HAP-1 (cell line): ENCODE results near the gene CAMK2B.
A peak's percentile ranks its signal among the peaks of the same experiment; 100 is the strongest.

Source experiments
- DNase-seq, 2 experiments: peaks; one replicate each; pipeline ENCODE4 v3.0.0-alpha.2; 2016 to 2020; ENCODE audit warnings: low spot score in 2 of 2
- H3K27me3 ChIP-seq: fragments of 250-450 bp; sonication (Bioruptor Pico); 2 replicates; pipeline ENCODE4 v1.5.1; 2020; ENCODE audit warnings: low read depth, mild to moderate bottlenecking, moderate library complexity
- H3K36me3 ChIP-seq: fragments of 250-450 bp; sonication (Bioruptor Pico); replicated peaks from 2 replicates; pipeline ENCODE4 v1.5.1; 2020; ENCODE audit warnings: mild to moderate bottlenecking
- H3K4me1 ChIP-seq: fragments of 250-450 bp; sonication (Bioruptor Pico); 2 replicates; pipeline ENCODE4 v1.5.1; 2020; ENCODE audit warnings: mild to moderate bottlenecking
- H3K4me3 ChIP-seq: fragments of 250-450 bp; sonication (Bioruptor Pico); 2 replicates; pipeline ENCODE4 v1.5.1; 2020; ENCODE audit warnings: mild to moderate bottlenecking, moderate library complexity
- H3K9me3 ChIP-seq: fragments of 250-450 bp; sonication (Bioruptor Pico); 2 replicates; pipeline ENCODE4 v1.5.1; 2020; ENCODE audit warnings: mild to moderate bottlenecking, moderate library complexity
- in situ Hi-C: fragments of 300-500 bp; cut with MboI; formaldehyde crosslinking; loops from 3 replicates; pipeline ENCODE4 v1.14.3; 2020; ENCODE audit warnings: low sequenced_read_pairs, inconsistent platforms, mixed read lengths

The CAMK2B gene

DNA sequence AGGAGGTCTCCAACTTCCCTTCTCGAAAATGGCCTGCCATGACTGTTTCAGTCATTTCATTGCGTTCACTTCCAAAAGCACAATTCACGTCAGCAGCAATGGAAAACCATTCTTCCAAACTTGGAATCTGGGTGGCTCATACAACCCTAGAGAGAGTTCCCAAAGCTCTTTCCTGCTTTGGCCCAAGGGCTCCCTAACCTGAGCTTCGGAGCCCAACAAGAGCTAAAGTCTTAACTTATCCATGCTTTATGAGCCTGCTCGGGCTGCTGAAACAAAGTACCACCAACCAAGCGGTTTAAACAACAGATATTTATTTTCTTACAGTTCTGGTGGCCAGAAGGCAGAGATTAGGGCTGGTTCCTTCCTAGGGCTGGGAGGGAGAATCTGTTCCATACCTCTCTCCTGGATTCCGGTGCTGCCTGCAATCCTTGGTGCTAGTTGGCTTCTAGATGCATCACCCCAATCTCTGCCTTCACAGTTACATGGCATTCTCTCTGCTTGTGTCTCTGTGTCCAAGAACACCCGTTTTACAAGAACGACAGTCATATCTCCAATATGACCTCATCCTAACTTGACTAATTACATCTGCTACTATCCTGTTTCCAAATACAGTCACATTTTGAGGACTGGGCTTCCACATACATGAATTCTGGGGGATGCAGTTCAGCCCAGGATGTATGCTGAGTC lies 33.5 kb downstream of the CAMK2B start:
- in situ Hi-C loops, result no loop called here
- Histone ChIP-seq H3K4me3 (no peak overlapping the region), H3K27me3 (peaks cover 48% of the 10 kb centered on the region), H3K4me1 (no peaks in the 10 kb centered on the region), H3K36me3 (no peaks in the 10 kb centered on the region), H3K9me3 (no peaks in the 10 kb centered on the region)
- DNase-seq, result no peak

DNA sequence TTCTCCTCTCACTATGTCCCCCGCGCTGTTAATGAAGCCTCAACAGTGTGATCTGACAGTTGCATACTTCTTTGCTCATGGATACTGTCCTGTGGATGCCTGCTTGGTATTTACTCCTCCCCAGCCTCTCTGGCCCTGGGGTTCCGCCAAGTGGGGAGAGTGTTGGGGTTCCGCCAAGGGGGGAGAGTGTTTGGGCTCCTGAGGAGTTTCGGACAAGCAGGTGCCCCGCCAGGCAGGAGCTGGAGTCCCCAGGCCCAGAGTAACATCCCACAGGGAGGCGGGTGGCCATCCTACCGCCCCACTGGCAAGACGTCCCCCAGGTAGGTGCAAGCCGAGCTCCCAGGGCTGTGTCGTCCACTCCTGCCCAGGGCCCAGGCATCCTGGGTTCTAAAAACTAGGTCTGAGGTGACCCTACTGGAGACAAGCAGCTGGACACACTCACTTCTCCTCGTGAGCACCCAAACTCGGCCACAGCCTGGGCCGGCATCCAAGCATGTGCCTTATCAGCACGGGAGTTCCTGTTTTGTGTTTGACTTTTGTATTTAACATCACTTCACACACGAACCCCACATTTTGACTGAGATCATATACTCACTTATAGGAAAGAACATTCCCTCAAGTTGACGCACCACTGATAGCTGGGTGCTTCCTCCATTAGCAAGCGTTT lies 34.2 kb downstream of the CAMK2B start:
- no peaks in the 10 kb centered on the region for H3K4me1 ChIP-seq
- no peaks in the 10 kb centered on the region for H3K36me3 ChIP-seq
- peak in 1 of 2 experiments; percentile 3 for DNase-seq
- no peaks in the 10 kb centered on the region for H3K9me3 ChIP-seq
- no peak overlapping the region for H3K4me3 ChIP-seq
- H3K27me3 ChIP-seq, result peaks cover 41% of the 10 kb centered on the region
- in situ Hi-C loops, result no loop called here

DNA sequence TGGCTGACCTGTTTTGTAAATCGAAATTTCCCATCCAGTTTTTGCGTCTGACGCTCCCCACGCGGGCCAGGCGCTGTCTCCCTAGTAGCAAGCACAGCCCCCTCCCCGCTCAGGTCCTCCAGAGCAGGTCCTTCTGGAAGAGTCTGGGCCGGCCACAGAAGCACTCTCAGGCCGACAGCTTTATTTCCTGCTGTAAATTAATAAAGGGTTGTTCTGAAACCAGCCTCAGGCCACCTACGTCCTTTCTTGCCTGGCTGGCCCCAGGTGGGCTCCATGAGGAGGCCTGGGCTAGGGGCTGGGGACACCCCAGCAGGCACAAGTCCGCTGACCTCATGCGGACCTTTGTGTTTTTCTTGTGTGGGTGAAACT lies 35.2 kb downstream of the CAMK2B start:
- Histone ChIP-seq H3K36me3 (no peaks in the 10 kb centered on the region), H3K4me3 (no peak overlapping the region), H3K4me1 (no peaks in the 10 kb centered on the region), H3K9me3 (no peaks in the 10 kb centered on the region), H3K27me3 (peaks cover 36% of the 10 kb centered on the region)
- peak in 1 of 2 experiments; percentile 3 for DNase-seq
- in situ Hi-C loops, result no loop called here

DNA sequence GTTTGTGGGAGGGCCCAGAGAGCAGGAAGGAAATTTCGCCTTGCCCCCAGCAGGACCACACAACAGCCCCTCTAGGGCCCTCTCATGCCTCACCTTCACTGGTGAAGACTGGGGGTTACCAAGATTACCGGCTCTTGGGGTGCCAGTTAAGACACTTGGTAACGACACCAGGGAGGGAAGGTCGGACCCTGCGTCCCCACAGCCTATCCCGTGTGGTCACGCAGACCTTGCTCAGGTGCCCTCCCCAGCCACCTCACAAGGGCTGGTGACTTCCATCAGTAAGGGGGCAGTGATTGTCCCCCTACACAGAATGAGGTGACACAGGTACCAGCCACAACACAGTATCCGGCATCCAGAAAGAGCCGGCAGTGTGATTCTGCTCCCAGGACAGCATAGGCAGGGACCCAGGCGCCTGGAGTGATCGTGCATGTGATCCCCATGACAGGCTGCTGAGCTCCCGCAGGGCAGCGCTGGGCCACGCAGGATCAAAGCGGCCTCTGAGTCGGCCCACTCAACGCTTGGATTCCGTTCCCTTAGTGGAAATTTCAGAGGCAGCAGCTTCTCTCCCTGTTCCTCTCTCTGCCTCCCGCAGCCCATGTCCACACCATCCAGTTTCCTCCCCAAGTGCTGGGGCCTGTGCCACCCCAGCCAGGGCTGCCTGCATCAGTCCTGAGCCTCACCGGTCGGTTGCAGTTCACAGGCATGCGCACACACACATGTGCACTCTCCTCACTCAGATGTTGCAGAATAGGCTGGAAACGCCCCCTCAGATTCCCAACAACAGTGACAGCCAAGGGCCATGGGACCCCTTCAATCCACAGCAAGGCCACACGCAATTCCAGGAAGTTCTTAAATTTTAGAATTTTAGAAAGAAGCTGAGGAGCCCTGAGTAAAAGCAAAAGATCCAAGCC lies 35.8 kb downstream of the CAMK2B start:
- DNase-seq, result peak in 1 of 2 experiments; percentile 4
- H3K4me3 ChIP-seq, result no peak overlapping the region
- no peaks in the 10 kb centered on the region for H3K36me3 ChIP-seq
- in situ Hi-C loops, result no loop called here
- peaks cover 31% of the 10 kb centered on the region for H3K27me3 ChIP-seq
- no peaks in the 10 kb centered on the region for H3K4me1 ChIP-seq
- H3K9me3 ChIP-seq, result no peaks in the 10 kb centered on the region

DNA sequence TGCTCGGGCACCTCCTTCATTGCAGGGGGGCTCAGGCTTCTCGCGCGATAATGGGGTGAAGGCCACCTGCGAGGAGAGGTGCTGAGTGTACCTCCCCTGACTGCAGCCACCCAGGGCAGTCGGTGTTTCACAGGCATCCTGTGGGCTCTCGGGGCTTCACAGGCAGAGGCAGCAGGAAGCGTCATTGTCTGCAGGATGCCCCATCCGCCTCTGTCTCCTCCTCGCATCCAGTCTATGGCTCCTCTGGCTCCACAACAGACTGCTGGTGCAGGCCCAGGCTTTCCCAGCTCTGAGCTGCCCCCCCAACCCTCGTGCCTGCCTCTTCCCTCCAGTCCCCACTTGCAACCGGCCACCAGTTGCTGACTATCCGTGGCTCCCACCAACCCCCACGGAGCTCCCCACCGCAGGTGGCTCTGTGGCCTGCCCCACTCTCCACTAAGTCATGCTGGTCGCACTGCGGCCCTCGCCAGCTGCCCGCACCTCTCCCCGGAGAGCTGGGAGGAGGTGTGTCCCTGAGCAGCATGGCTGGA lies 36.5 kb downstream of the CAMK2B start:
- peak in 1 of 2 experiments; percentile 4 for DNase-seq
- no peaks in the 10 kb centered on the region for H3K4me1 ChIP-seq
- no peaks in the 10 kb centered on the region for H3K9me3 ChIP-seq
- no peaks in the 10 kb centered on the region for H3K36me3 ChIP-seq
- peaks cover 26% of the 10 kb centered on the region for H3K27me3 ChIP-seq
- in situ Hi-C loops, result no loop called here
- no peak overlapping the region for H3K4me3 ChIP-seq

DNA sequence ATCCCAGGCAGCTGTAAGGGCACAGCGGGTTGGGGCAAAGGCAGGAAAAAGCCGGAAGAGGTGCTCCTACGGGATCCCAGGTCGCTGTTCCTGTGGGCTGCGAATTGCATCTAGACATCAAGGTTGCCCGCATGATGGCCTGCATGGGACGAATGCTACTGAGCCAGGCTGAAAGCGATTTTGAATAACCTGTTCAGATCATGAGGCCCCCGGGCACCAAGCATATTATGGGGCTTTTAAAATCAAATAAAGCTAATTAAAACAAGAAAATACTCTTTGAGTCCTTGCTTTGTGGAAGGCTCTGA lies 37.1 kb downstream of the CAMK2B start:
- peaks cover 20% of the 10 kb centered on the region for H3K27me3 ChIP-seq
- in situ Hi-C loops, result no loop called here
- H3K4me1 ChIP-seq, result no peaks in the 10 kb centered on the region
- H3K36me3 ChIP-seq, result no peaks in the 10 kb centered on the region
- DNase-seq, result no peak
- no peak overlapping the region for H3K4me3 ChIP-seq
- H3K9me3 ChIP-seq, result no peaks in the 10 kb centered on the region

DNA sequence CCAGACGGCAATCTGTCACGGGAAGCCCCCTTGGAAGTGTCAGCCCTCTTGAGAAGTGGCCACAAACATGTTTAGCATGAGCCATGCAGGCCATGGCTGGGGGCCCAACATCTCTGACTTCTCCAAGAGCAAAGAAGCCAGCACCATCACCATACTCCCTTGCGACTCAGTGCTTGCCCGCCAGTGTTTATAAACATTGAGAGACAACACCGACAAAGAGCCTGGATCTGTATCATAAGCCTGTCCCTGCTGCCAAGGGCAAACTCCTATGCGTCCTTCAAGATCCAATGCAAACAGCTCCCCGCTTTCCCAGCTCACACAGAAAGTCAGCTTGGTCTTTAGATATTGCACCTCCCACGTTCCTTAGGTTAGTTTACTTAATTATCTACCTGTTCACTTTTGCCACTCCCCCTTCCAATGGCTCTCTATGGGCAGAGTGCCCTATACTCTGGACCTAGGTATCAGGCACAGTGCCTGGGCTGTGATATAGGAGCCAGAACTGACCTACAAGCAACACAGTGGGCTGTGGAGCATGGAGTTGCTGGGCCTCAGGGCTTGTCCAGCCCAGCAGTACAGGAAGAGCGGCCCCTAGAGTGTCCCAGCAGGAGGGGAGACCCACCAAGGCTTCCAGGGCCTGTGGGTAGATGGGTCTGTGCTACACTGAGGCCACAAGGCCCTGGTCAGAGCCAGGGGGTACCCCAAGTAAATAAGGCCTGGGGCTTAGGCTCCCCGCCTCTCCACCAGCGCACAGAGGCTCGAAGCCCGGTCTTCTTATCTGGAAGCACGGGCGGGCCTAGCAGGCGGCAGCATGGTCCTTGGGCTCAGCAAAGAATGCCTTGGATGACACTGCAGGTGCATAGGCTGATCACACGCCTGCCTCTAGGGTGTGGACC lies 37.7 kb downstream of the CAMK2B start:
- no peaks in the 10 kb centered on the region for H3K4me1 ChIP-seq
- in situ Hi-C loops, result no loop called here
- H3K4me3 ChIP-seq, result no peak overlapping the region
- peaks cover 15% of the 10 kb centered on the region for H3K27me3 ChIP-seq
- DNase-seq, result peak in 1 of 2 experiments; percentile 6
- H3K36me3 ChIP-seq, result no peaks in the 10 kb centered on the region
- no peaks in the 10 kb centered on the region for H3K9me3 ChIP-seq

DNA sequence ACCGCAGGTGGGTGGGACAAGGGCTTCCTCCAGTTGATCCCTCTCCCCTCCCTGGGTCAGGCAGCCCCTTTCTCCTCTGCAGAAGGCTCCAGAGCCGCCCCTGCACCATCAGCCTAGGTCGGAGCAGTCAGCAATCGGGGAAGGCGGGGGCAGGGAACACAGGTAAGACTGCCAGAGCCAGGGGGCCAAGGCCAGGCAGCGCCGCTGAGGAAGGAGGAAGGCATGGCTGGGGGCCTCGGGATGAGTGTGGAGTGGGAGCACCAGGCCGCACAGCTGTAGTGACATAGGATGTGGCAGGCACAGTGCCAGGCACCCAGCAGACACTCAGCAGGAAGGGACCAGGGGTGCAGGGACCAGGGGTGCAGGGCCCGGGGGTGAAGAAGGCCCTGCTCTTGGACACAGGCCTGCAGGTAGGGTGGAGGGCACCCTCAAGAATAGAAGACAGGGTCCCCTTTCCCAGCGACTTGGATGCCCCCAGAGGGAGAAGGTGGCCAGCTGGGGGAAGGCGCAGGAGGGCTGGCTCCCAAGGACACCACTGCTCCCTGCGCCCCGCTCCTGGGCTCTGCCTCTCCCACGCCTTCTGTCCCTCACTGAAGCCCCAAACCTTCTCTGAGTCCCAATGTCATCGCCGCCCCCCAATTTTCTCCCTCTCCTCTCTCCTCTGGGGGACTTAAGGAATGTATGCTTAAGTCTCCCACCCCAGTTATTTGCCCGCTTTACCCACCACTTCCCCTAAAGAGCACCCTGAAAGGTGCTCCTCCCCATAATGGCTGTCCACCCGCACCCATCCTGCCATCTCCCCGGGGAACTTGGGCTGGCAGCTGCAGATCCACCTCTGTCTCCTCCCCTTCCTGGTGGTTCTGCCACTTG lies 38.5 kb downstream of the CAMK2B start:
- in situ Hi-C loops, result no loop called here
- H3K4me1 ChIP-seq, result no peaks in the 10 kb centered on the region
- no peaks in the 10 kb centered on the region for H3K9me3 ChIP-seq
- DNase-seq, result peak in 1 of 2 experiments; percentile 6
- H3K36me3 ChIP-seq, result no peaks in the 10 kb centered on the region
- peaks cover 6% of the 10 kb centered on the region for H3K27me3 ChIP-seq
- H3K4me3 ChIP-seq, result no peak overlapping the region

DNA sequence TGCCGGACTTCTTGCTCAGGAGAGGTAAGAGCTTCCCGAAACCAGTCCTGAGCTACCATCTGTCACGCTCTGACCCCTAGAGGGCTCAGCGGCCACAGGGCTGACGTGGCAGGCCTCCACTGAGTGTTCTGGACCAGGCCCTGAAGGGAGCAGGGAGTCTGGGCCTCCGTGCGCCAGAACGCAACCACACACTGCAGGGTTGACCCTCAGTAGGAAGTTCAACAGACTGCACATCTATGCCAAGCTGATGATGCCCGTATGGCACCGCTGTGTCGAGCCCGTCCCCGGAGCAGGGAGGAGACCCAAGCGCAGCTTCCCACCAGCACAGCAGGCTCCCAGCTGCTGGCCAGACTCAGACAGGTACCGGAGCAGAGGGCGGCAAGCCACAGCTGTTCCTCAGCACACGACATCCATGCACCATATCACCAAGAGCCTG lies 39.2 kb downstream of the CAMK2B start:
- in situ Hi-C loops, result no loop called here
- no peaks in the 10 kb centered on the region for H3K9me3 ChIP-seq
- DNase-seq, result peak in 1 of 2 experiments; percentile 10
- no peak overlapping the region for H3K4me3 ChIP-seq
- no peaks in the 10 kb centered on the region for H3K4me1 ChIP-seq
- peaks cover 1% of the 10 kb centered on the region; the same call in 1 of the 2 replicates for H3K27me3 ChIP-seq
- no peaks in the 10 kb centered on the region for H3K36me3 ChIP-seq

DNA sequence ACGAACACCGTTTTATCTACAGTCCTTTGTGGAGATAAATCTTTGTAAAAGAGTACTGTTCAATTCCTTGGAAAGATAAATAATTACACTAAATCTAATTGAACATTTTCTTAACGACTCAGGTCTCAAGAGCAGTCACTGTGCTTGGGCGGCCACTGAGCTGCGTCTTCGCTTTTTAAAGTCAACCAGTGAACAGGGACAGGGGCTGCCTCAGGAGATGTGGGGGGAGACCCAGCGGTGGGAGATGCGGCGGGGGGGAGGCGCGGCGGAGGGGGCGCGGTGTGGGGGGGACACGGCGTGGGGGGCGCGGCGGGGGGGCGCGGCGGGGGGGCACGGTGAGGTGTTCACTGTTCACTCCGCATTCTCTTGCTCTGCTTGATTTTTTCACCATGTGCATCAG lies 39.8 kb downstream of the CAMK2B start:
- Histone ChIP-seq H3K4me1 (no peaks in the 10 kb centered on the region), H3K9me3 (no peaks in the 10 kb centered on the region), H3K36me3 (no peaks in the 10 kb centered on the region), H3K4me3 (no peak overlapping the region), H3K27me3 (no peaks in the 10 kb centered on the region)
- in situ Hi-C loops, result no loop called here
- DNase-seq, result no peak

DNA sequence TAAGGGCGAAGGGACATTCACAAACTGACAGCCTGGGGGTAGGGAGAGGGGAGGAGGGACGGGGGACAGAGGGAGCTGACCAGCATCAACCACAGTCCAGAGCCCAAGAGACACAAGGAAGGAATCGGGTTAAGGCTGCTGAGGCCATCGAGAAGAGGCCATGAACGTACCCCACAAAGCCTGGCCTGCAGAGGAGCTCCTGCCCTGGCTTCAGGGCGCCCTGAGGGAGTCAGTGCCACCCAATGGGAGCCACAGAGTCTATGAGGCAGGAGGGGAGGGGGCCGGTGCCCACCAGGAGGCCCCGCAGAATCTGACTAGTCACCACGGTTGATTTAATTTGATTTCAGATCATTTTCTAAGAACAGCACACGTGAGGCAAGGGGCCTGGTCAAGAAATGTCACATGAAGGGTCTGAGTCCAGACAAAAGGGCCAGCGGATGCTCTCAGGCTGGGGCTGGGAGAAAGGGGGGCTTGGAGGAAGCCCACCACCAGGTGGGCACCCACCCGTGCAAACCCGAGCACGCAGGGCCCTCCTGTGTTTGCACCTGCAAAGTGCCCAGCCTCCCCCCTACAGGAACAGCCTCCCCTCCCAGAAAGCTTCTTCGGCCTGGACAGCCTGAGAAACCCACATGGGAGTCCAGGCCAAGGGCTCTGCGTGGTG lies 40.4 kb downstream of the CAMK2B start:
- in situ Hi-C loops, result no loop called here
- no peaks in the 10 kb centered on the region for H3K4me1 ChIP-seq
- no peak overlapping the region for H3K4me3 ChIP-seq
- no peaks in the 10 kb centered on the region for H3K9me3 ChIP-seq
- H3K36me3 ChIP-seq, result no peaks in the 10 kb centered on the region
- no peaks in the 10 kb centered on the region for H3K27me3 ChIP-seq
- no peak for DNase-seq

DNA sequence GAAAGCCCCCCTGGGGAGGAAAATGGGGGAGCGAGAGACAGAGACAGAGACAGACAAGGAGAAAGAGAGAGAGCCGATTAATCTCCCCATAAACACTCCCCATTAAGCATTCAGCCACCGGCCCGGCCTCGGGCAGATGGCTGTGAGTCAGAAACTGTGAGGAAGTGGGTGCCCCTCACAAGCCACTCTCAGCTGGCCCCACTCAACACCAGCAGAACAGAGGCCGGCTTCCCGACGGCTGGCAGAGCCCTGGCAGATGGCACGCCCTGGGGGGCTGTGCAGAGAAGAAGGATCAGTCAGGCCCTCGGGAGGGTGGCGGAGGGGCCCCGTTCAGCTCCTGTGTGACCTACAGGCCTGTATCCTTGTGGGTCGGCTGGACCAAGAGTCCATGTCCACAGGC lies 41.2 kb downstream of the CAMK2B start:
- Histone ChIP-seq H3K27me3 (no peaks in the 10 kb centered on the region), H3K9me3 (no peaks in the 10 kb centered on the region), H3K4me1 (no peaks in the 10 kb centered on the region), H3K4me3 (no peak overlapping the region), H3K36me3 (no peaks in the 10 kb centered on the region)
- DNase-seq, result no peak
- in situ Hi-C loops, result no loop called here
